ENCODE results near the gene SPOCK1.

SPOCK1 gene

GRCh38 chr5:137207023-137207760 lies 291.9 kb downstream of the SPOCK1 start:
- ChIA-PET CTCF (no interaction called here), POLR2A (no interaction called here)
- no peak for TF ChIP-seq CTCF (IDR thresholded peaks at IDR 0.05; ENCODE audit: control extremely low read depth, extremely low read depth, low read depth, missing control alignments)
- DNase-seq (ENCODE audit: extremely low spot score): no peak

GRCh38 chr5:137206030-137206715 lies 293.0 kb downstream of the SPOCK1 start:
- CTCF ChIA-PET: no interaction called here
- POLR2A ChIA-PET: no interaction called here

GRCh38 chr5:137205231-137206027 lies 293.7 kb downstream of the SPOCK1 start:
- POLR2A ChIA-PET: no interaction called here
- DNase-seq (ENCODE audit: extremely low spot score): no peak
- CTCF ChIA-PET: interaction anchor here (2.4 kb wide), 1 partner anchor 18 kb away, joined by 6 read pairs; no protein-coding TSS in a partner anchor
- no peak for TF ChIP-seq CTCF (IDR thresholded peaks at IDR 0.05; ENCODE audit: control extremely low read depth, extremely low read depth, low read depth, missing control alignments)

More at GRCh38 chr5:137206030-137206715, 293.0 kb downstream of the SPOCK1 start:
- TF ChIP-seq CTCF (IDR thresholded peaks at IDR 0.05; ENCODE audit: control extremely low read depth, extremely low read depth, low read depth, missing control alignments): no peak
- no peak for DNase-seq (ENCODE audit: extremely low spot score)

GRCh38 chr5:137203011-137203632 lies 296.0 kb downstream of the SPOCK1 start:
- no peak for TF ChIP-seq CTCF (IDR thresholded peaks at IDR 0.05; ENCODE audit: control extremely low read depth, extremely low read depth, low read depth, missing control alignments)
- DNase-seq (ENCODE audit: extremely low spot score): no peak
- ChIA-PET POLR2A (no interaction called here), CTCF (interaction anchor here (1.0 to 2.4 kb wide), 4 partner anchors 9 to 20 kb away, joined by 3 to 6 read pairs (median 3); no protein-coding TSS in a partner anchor)

GRCh38 chr5:137201876-137202275 lies 297.2 kb downstream of the SPOCK1 start:
- POLR2A ChIA-PET: no interaction called here
- no peak for DNase-seq (ENCODE audit: extremely low spot score)
- CTCF ChIA-PET: interaction anchor here (1.0 kb wide), 1 partner anchor 17 kb away, joined by 3 read pairs; no protein-coding TSS in a partner anchor
- no peak for TF ChIP-seq CTCF (IDR thresholded peaks at IDR 0.05; ENCODE audit: control extremely low read depth, extremely low read depth, low read depth, missing control alignments)

All from GM10248 (cell line).